PFSK-1 (cell line): ENCODE data around the gene RIPK4.

ENCODE experiments used
- POLR2AphosphoS5 ChIP-seq: IDR thresholded peaks from 2 replicates; pipeline ENCODE4 v1.6.1; 2012; ENCODE audit warnings: low read depth, mild to moderate bottlenecking, control low read depth, low read length, moderate library complexity
- REST ChIP-seq, 2 experiments: IDR thresholded peaks; 2 replicates each; pipeline versions ENCODE4 v1.6.1 to v1.8.0; 2011 to 2012; ENCODE audit warnings: low read depth in 2 of 2, low read length in 2 of 2, control low read depth in 1 of 2, inconsistent platforms in 1 of 2, mild to moderate bottlenecking in 1 of 2, moderate library complexity in 1 of 2; ENCODE audit not compliant: insufficient read depth in 1 of 2
- SIN3A ChIP-seq: IDR thresholded peaks from 2 replicates; pipeline ENCODE4 v1.6.1; 2012; ENCODE audit warnings: mild to moderate bottlenecking, low read length, moderate library complexity, borderline replicate concordance; ENCODE audit not compliant: insufficient read depth
- TAF1 ChIP-seq: IDR thresholded peaks from 2 replicates; pipeline ENCODE4 v1.6.1; 2012; ENCODE audit warnings: low read length, control low read depth, borderline replicate concordance; ENCODE audit not compliant: insufficient read depth

- TF ChIP-seq POLR2AphosphoS5 (no peak), REST (IDR thresholded peaks at IDR 0.05; ENCODE audit: insufficient read depth in 1 of 2, low read depth in 2 of 2, low read length in 2 of 2) (no peak), SIN3A (no peak), TAF1 (no peak)
Measured at GRCh38 chr21:41805643-41806042, 38.8 kb upstream of the RIPK4 start.
